GM18511 (cell line): ENCODE data around the gene SUN5.
"Not testable (repeated sequence)": the region's sequence is repeated elsewhere in the genome, so short reads cannot be mapped to it uniquely, and the experiment has no call there.

ENCODE experiments used
- ATAC-seq: cut with Tn5 transposase; IDR thresholded peaks from one replicate; pipeline ENCODE4 v1.9.1; 2021; ENCODE audit warnings: mild to moderate bottlenecking, moderate library complexity; ENCODE audit not compliant: unreplicated experiment

SUN5 gene

GRCh38 chr20:32978009-32978335 lies 26.3 kb downstream of the SUN5 start:
- no peak for ATAC-seq

GRCh38 chr20:32977281-32978008 lies 26.8 kb downstream of the SUN5 start:
- ATAC-seq, result no peak

GRCh38 chr20:32976746-32977145 lies 27.5 kb downstream of the SUN5 start:
- ATAC-seq, result no peak

DNA sequence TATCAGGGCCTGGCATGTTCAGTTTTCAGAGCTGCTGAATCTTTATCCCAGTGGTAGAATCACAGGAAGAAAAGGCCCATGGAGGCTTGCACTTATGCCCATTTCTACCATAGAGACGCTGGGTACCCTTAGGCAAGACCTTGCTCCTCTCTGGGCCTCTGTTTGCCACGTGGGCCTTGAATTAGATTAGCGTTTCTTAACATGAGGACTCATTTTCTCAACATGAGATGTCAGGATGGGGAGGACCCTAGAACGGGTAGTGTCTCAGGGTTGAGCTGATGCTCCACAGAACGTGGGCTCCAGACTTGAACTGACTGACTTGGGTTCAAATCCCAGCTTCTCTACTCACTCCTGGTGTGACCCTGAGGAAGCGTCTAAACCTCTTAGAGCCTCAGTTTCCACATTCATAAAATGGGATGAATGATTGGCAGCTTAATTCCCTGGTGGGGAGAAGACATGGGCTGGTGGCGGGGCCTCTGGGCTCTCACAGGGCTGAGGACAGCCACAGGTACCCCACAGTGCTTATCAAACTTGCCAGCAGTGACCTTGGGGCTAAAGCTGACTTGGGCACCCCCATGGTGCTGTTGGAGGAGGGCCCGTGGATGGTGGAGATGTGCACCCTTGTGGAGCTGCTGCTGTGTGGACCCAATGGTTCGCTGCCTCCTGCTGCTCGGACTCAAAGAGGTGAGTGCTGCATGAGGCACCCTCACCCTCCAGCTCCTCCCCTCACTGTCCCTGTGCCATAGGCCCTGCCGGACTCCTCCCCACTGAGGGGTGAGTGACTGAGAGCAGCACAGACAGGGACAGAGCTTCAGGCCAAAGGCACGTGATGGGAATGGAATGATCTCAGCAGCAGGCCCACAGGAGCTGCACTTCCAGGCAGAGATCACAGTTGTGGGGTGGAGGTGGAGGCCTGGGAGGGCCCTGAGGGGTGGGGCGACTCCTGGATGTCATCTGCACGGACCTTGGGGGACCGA lies 28.2 kb downstream of the SUN5 start:
- no peak for ATAC-seq

DNA sequence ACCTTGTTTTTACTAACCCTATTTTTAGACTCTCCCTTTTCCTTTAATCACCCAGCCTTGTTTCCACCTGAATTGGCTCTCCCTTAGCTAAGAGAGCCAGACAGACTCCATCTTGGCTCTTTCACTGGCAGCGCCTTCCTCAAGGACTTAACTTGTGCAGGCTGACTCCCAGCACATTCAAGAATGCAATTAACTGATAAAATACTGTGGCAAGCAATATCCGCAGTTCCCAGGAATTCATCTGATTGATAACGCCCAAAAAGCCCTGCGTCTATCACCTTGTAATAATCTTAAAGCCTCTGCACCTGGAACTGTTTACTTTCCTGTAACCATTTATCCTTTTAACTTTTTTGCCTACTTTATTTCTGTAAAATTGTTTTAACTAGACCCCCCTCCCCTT lies 29.1 kb downstream of the SUN5 start:
- not testable (repeated sequence) for ATAC-seq

GRCh38 chr20:32974204-32975064 lies 29.8 kb downstream of the SUN5 start:
- not testable (repeated sequence) for ATAC-seq

GRCh38 chr20:32973077-32973717 lies 31.0 kb downstream of the SUN5 start:
- ATAC-seq, result no peak

- ATAC-seq, result peak; percentile 93
These were observed 31.8 kb downstream of the SUN5 start for GRCh38 chr20:32972181-32973076.

DNA sequence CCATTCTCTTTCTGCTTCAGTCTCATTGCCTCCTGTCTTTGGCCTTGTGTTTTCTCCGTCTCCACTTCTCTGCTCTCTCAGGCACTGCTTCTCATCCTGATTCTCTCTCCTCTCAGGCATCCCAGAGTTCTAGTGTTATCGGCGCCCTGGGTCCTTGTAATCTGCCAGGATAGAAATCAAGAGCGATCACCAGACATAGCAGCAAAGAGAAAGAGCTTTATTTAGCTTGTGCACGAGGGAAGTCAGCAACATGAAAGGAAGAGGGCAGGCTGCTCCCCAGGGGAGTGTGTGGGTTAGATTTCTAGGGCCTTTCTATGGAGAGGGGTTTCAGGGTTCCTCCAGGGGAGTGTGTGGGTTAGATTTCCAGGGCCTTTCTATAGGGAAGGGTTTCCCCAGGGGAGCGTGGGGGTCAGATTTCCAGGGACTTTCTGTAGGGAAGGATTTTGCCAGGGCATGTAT lies 32.5 kb downstream of the SUN5 start:
- ATAC-seq, result peak; percentile 38

DNA sequence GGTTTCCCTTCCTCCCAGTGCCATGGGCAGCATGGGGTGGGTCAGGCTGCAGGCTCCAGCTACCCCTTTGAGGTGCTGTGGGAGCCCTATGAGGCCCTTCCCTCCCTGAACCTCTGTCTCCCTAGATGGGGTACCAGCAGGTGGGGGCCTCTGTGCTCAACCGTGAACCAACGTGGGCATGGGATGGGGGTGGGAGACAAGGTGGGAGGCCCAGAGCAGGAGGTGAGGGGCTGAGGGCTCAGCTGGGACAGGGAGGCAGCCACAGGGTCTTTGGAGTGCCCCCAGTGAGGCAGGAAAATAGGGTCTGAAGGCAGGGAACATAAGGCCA lies 33.3 kb downstream of the SUN5 start:
- no peak for ATAC-seq

DNA sequence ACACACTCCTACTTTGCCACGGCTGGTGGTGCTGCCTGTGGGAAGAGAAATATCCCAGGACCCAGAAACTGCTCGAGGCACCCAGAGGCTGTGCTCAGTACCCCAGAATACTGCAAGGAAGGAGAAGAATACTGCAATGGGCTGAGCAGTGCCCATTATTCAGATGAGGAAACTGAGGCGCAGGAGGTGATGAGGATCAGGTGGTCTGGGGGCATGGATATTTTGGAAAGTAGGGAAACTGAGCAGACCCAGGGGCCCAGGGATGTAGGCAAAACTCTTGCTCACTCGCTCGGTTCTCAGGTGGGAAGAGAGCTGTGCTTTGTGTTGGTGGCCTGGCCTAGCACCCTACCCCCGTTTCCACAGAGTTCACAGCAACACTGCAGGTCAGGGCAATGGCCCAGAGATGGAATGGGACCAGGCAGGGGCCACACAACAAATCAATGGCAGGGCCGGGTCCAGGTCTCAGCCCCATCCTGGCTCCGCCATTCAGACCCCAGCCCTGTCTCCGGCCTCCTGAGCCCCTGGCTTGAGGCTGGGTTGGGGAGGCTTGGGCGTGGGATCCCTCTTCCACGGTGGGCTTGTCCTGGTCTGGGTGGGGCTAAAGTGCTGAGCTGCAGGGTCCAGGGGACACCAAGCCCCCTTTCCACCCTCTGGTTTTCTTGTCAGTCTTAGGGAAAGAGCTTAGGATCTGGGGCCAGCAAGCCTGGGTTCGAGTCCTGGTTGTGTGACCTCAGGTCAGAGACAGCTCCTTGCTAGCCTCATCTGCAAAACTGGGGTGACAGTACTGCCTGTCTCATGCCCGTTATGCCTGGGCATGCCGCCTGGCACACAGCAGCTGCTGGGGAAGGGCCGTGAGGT lies 33.9 kb downstream of the SUN5 start:
- ATAC-seq, result no peak

DNA sequence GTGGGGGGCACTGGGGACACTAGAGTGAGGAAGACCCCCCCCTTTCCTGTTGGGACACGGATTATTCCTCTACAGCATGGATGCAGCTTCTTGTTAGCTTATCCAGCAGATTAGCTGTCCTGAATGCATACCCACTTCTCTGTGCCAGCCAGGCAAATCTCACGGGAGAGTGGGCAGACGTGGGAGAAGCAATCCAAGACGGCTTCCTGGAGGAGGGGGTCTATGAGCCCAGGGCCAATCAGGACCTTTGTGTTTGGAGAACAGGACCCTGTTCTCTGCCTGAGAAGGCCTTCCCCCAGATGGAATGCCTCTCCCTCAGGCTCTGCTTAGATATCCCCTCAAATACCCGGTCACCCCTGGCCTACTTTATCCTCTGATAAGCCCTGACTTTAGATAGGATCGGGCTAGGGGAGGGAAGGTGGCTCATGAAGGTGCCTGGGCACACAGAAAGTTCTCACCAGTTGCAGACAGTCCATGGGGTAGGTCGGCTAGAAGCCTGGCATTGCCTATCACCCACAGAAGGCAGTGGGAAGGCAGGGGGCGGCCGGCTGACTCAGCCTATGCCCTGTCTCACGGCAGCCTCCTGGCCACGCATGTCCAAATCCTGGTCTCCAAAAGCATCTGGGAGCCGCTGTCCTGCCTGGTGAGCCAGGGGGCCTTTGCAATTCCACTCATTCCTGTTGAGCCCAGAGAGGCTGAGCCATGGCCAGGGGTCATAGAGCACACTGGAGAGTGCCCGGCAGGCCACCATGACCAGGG lies 34.7 kb downstream of the SUN5 start:
- no peak for ATAC-seq

DNA sequence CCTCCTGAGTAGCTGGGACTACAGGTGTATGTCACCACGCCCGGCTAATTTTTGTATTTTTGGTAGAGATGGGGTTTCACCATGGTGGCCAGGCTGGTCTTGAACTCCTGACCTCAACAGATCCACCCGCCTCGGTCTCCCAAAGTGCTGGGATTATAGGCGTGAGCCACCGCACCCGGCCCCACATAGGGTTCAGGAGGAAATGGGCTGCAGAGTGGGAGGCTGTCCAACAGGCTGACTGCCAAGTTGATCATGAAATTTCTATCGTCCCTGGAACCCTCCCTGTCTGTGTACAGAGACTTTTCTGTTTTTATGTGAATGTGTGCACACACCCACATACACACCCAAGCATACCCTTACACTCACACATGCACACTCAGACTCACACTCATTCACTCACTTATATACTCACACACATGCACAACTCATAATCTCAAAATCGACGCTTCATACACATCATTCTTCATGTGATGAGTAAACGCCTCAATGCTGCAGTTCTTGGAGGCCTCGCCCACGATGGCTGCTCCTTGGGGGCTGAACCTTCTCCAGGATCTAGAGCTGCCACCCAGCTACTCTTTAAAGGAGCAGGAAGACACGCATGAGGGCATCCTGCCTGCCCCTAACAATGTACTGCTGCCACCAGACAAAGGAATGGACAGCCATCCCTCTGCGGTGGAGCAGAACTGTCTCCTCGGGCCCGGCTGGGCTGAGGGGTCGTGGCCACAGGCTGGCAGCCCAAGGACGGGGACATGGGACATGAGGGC lies 35.6 kb downstream of the SUN5 start:
- no peak for ATAC-seq

GRCh38 chr20:32967961-32968457 lies 36.2 kb downstream of the SUN5 start:
- no peak for ATAC-seq

DNA sequence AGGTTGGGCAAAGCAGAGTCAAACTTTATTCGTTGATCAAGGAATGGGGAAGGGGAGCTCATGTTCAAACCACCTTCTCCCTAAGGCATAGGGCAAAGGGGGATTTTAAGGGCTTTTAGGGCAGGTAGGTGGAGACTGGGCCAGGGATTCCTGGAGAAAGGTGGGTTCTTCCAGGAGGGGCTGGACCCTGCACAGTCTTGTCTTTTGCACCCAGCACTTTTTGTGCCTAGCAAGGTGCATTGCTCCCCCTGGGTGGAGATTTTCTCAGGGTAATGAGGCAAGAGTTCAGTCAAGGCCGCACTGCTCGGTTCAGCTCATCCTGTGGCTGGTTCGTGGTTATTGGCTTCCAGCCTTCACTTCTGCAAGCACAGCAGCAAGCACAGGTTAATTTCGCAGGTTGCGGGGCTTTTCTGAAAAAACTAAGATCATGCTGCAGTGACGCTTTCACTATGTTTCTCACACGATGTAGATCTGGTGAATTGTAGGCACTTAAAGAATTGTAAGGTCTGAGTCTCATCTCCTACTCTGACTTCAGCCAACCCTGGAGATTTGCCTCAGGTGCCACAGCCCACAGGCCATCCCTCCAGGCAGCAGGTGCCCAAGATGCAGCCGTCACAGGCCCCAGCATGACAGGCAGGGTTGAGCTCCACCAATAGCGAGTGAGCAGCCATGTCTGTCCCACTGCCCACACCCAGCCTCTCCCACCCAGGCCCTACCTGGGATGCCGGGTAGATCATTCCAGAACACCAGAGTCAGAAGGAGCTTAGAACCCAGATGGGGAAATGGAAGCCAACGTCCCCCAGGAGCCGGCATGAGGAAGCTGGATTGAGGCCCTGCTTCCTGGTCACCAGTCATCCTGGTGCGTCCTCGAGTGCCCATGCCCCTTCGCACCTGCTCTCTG lies 37.1 kb downstream of the SUN5 start:
- ATAC-seq, result no peak

- ATAC-seq, result no peak
These were observed 37.9 kb downstream of the SUN5 start for GRCh38 chr20:32966382-32966781.
